A673 (cell line): ENCODE data around the gene ZNF778. TPM values are rescaled to one million over a fixed set of nuclear protein-coding genes. Genes with fewer than 3 reads are reported as not detected.

Source experiments
- BruUV-seq: library from RNA; stranded (reverse); fragments of 400-500 nt; replicated peaks from 2 replicates; lab custom pipeline; 2021; lab: Mats Ljungman, UMichigan
- CTCF ChIA-PET: fragments of 300-600 bp; sonication (Branson Sonifier 250); formaldehyde crosslinking; loops from one replicate; lab custom pipeline; 2022; ENCODE audit warnings: antibody characterized with exemption; lab: Charles Lee
- POLR2A ChIA-PET: fragments of 300-600 bp; sonication (Branson Sonifier 250); formaldehyde crosslinking; loops from one replicate; lab custom pipeline; 2022; ENCODE audit warnings: antibody characterized with exemption; ENCODE audit not compliant: low non-redundant PET; lab: Charles Lee
- DNase-seq: peaks from one replicate; pipeline ENCODE4 v3.0.0-alpha.2; 2015; ENCODE audit warnings: low spot score
- H3K27ac ChIP-seq: fragments of 200-600 bp; sonication (generic); 2 replicates; pipeline ENCODE4 v1.5.1; 2016; ENCODE audit warnings: mixed run types, low read depth, mild to moderate bottlenecking, mixed read lengths, antibody characterized with exemption, low read length; ENCODE audit not compliant: poor library complexity, severe bottlenecking
- H3K27me3 ChIP-seq: fragments of 200-600 bp; sonication (generic); replicated peaks from 2 replicates; pipeline ENCODE4 v1.6.1; 2017; ENCODE audit warnings: mixed run types, low read depth, mild to moderate bottlenecking, mixed read lengths, antibody characterized with exemption, low read length; ENCODE audit not compliant: insufficient read depth, poor library complexity
- H3K36me3 ChIP-seq: fragments of 200-600 bp; sonication (generic); 2 replicates; pipeline ENCODE4 v1.6.1; 2016; ENCODE audit warnings: mixed run types, mild to moderate bottlenecking, mixed read lengths, antibody characterized with exemption, low read length; ENCODE audit not compliant: insufficient read depth, poor library complexity, severe bottlenecking
- H3K4me1 ChIP-seq: fragments of 200-600 bp; sonication (generic); 2 replicates; pipeline ENCODE4 v1.6.1; 2017; ENCODE audit warnings: mixed run types, mild to moderate bottlenecking, mixed read lengths, antibody characterized with exemption, low read length; ENCODE audit not compliant: insufficient read depth, poor library complexity, severe bottlenecking
- H3K4me3 ChIP-seq: fragments of 200-600 bp; sonication (generic); 2 replicates; pipeline ENCODE4 v1.5.1; 2016; ENCODE audit warnings: low read depth, mixed run types, mild to moderate bottlenecking, mixed read lengths, low read length; ENCODE audit not compliant: poor library complexity, severe bottlenecking
- H3K9me3 ChIP-seq: fragments of 200-600 bp; sonication (generic); 2 replicates; pipeline ENCODE4 v1.6.1; 2016; ENCODE audit warnings: mixed run types, low read depth, mild to moderate bottlenecking, mixed read lengths, antibody characterized with exemption, low read length; ENCODE audit not compliant: poor library complexity, severe bottlenecking
- EZH2 ChIP-seq: fragments of 200-600 bp; sonication (generic); IDR thresholded peaks from 2 replicates; pipeline ENCODE4 v1.6.1; 2017; ENCODE audit warnings: borderline replicate concordance, low read depth, mild to moderate bottlenecking, mixed read lengths, antibody characterized with exemption, low read length; ENCODE audit not compliant: poor library complexity, severe bottlenecking
- intact Hi-C: fragments of 100-400 bp; cut with micrococcal nuclease; formaldehyde crosslinking; loops from one replicate; pipeline ENCODE4 v1.10.0; 2022; ENCODE audit not compliant: unreplicated experiment
- total RNA-seq: library from RNA; stranded (reverse); gene quantifications from 2 replicates; pipeline ENCODE4 v1.2.3, GENCODE V29; 2021
- TF ChIP-seq, protein P1 (sequence below): fragments of 300-800, 200-600 bp; sonication (generic); conservative IDR thresholded peaks from 2 replicates; pipeline ENCODE4 v1.5.1; 2017; ENCODE audit warnings: low read depth, mild to moderate bottlenecking, antibody characterized with exemption, low read length, moderate library complexity, mixed read lengths

The ZNF778 gene
- total RNA-seq, 1 experiment from 2014 or later: 14.0 TPM

DNA sequence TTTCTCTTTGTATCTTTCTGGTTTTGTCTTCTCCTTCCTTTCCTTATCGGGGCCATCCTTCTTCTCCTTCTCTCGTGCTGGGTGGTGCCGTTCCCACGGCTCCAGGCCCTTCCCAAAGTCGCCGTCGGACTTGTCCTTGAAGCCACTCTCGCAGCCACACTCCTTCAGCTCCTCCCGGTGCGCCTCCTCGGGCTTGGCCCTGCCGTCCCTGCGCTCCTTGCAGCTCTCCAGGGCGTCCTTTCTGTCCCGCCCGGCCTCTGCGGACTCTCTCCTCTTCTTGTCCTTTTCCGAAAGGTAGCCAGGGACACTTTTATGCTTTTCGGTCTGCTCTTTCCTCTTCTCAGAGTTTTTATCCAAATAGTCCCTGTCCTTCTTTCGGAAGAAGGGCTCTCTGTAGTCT is 65.9 kb downstream of the ZNF778 start:
- Histone ChIP-seq H3K36me3 (peaks cover 85% of the 10 kb centered on the region), H3K4me1 (no peaks in the 10 kb centered on the region), H3K27me3 (no peaks in the 10 kb centered on the region), H3K9me3 (no peaks in the 10 kb centered on the region), H3K4me3 (no peak overlapping the region), H3K27ac (no peak overlapping the region)
- TF ChIP-seq, protein P1, sequence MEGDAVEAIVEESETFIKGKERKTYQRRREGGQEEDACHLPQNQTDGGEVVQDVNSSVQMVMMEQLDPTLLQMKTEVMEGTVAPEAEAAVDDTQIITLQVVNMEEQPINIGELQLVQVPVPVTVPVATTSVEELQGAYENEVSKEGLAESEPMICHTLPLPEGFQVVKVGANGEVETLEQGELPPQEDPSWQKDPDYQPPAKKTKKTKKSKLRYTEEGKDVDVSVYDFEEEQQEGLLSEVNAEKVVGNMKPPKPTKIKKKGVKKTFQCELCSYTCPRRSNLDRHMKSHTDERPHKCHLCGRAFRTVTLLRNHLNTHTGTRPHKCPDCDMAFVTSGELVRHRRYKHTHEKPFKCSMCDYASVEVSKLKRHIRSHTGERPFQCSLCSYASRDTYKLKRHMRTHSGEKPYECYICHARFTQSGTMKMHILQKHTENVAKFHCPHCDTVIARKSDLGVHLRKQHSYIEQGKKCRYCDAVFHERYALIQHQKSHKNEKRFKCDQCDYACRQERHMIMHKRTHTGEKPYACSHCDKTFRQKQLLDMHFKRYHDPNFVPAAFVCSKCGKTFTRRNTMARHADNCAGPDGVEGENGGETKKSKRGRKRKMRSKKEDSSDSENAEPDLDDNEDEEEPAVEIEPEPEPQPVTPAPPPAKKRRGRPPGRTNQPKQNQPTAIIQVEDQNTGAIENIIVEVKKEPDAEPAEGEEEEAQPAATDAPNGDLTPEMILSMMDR: no peak
- no peak for TF ChIP-seq EZH2
- DNase-seq: no peak
- no TSS peak for BruUV-seq
- ChIA-PET POLR2A (no interaction called here), CTCF (no interaction called here)
- intact Hi-C loops: no loop called here

DNA sequence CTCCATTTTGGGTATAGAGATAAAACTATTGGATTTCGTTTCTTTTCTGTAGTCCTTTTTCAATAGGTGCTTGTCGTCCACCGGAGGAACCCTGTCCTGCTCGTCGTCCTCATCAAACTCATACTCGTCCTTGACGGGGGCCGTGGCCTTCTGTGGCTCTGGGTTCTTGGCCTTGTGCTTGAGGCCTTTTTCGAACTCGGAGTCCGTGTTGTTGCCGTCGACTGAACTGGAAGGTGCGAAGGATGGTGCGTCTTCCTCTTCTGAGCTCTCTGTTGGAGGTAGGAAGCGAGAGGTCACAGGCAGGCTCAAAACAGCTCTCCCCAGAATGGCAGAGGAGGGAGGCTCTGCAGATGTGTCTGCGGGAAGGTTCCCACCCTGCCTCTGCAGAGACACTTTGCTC is 67.9 kb downstream of the ZNF778 start:
- no peak overlapping the region for H3K27ac ChIP-seq
- CTCF ChIA-PET: no interaction called here
- no TSS peak for BruUV-seq
- DNase-seq: no peak
- intact Hi-C loops: no loop called here
- TF ChIP-seq, protein P1: no peak
- TF ChIP-seq EZH2: no peak
- H3K27me3 ChIP-seq: no peaks in the 10 kb centered on the region
- no peak overlapping the region for H3K4me3 ChIP-seq
- H3K4me1 ChIP-seq: no peaks in the 10 kb centered on the region
- H3K36me3 ChIP-seq: peaks cover 84% of the 10 kb centered on the region
- POLR2A ChIA-PET: no interaction called here
- H3K9me3 ChIP-seq: no peaks in the 10 kb centered on the region

DNA sequence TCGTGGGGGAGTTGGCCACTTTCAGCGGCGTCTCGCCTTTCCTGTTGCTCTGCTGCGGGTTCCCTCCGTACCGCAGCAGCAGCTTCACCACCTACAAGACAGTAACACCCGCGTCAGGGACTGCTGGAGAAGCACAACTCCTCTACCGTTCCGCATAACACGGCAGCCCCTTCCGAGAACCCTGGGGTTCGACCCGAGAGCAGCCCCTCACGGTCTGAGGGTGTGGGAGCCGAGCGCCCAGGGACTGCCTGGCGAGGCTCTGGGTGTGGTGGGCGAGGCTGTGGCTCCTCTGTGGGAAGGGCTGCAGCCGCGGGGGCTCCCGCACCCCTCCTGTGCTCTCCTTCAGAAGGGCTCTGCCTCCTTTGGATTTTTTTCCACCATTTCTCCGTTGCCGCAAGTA is 68.6 kb downstream of the ZNF778 start:
- no peak for DNase-seq
- no peak for TF ChIP-seq EZH2
- TF ChIP-seq, protein P1: no peak
- intact Hi-C loops: no loop called here
- Histone ChIP-seq H3K9me3 (no peaks in the 10 kb centered on the region), H3K27me3 (no peaks in the 10 kb centered on the region), H3K36me3 (peaks cover 77% of the 10 kb centered on the region), H3K4me3 (no peak overlapping the region), H3K27ac (no peak overlapping the region), H3K4me1 (no peaks in the 10 kb centered on the region)
- no TSS peak for BruUV-seq
- ChIA-PET POLR2A (no interaction called here), CTCF (no interaction called here)

Other genes with a start within 250 kb of the ZNF778 start
- gene CBFA2T3, start 240.5 kb upstream of the ZNF778 start, total RNA-seq: 1.7 and 2.2 TPM in 2 replicates
- gene ACSF3, start 123.9 kb upstream of the ZNF778 start, total RNA-seq: 27.7 and 37.0 TPM in 2 replicates
- gene CDH15, start 46.0 kb upstream of the ZNF778 start, total RNA-seq: 0.13 and 0.24 TPM in 2 replicates
- gene SLC22A31, start 17.2 kb upstream of the ZNF778 start, total RNA-seq: 0.47 and 1.0 TPM in 2 replicates